Neural cell (in vitro differentiated cells): ENCODE results near the gene CCS. TPM values are rescaled to one million over a fixed set of nuclear protein-coding genes. Genes with fewer than 3 reads are reported as not detected.

Experiments used
- H2AFZ ChIP-seq: fragments of 200-600, 300-800 bp; sonication (generic), shearing (Covaris generic); 2 replicates; pipeline ENCODE4 v1.6.0; 2014; ENCODE audit warnings: low read depth, mild to moderate bottlenecking, antibody characterized with exemption, low read length, moderate library complexity
- H3F3A ChIP-seq: fragments of 200-600 bp; shearing (Covaris generic); 2 replicates; pipeline ENCODE4 v1.6.1; 2016; ENCODE audit warnings: mild to moderate bottlenecking, moderate library complexity, mixed read lengths, antibody characterized with exemption, low read length; ENCODE audit not compliant: insufficient read depth, poor library complexity, severe bottlenecking
- H3K27ac ChIP-seq: fragments of 200-600, 300-800 bp; sonication (generic), shearing (Covaris generic); 2 replicates; pipeline ENCODE4 v1.5.1; 2014; ENCODE audit warnings: mild to moderate bottlenecking, low read length, moderate library complexity
- H3K27me3 ChIP-seq: fragments of 300-800, 200-600 bp; sonication (generic), shearing (Covaris generic); 2 replicates; pipeline ENCODE4 v1.6.0; 2014; ENCODE audit warnings: mild to moderate bottlenecking, low read depth, low read length, moderate library complexity; ENCODE audit not compliant: insufficient read depth
- H3K36me3 ChIP-seq: fragments of 300-800, 200-600 bp; sonication (generic), shearing (Covaris generic); 2 replicates; pipeline ENCODE4 v1.5.1; 2014; ENCODE audit warnings: mild to moderate bottlenecking, antibody characterized with exemption, low read length, moderate library complexity; ENCODE audit not compliant: insufficient read depth
- H3K4me2 ChIP-seq: fragments of 300-800, 200-600 bp; sonication (generic), shearing (Covaris generic); 2 replicates; pipeline ENCODE4 v1.6.0; 2014; ENCODE audit warnings: mild to moderate bottlenecking, low read length
- H3K4me3 ChIP-seq: fragments of 300-800, 200-600 bp; sonication (generic), shearing (Covaris generic); 2 replicates; pipeline ENCODE4 v1.5.1; 2014; ENCODE audit warnings: mild to moderate bottlenecking, low read length, moderate library complexity
- H3K79me2 ChIP-seq: fragments of 200-600 bp; shearing (Covaris generic); replicated peaks from 2 replicates; pipeline ENCODE4 v1.6.0; 2014; ENCODE audit warnings: mild to moderate bottlenecking, low read length, moderate library complexity; ENCODE audit not compliant: insufficient read depth
- H3K9ac ChIP-seq: fragments of 300-800, 200-600 bp; sonication (generic), shearing (Covaris generic); 2 replicates; pipeline ENCODE4 v1.6.1; 2016; ENCODE audit warnings: mild to moderate bottlenecking, low read length, mixed read lengths
- H3K9me2 ChIP-seq: fragments of 200-600 bp; shearing (Covaris generic); 2 replicates; pipeline ENCODE4 v1.6.1; 2016; ENCODE audit warnings: mild to moderate bottlenecking, low read length, mixed read lengths; ENCODE audit not compliant: insufficient read depth
- H3K9me3 ChIP-seq: fragments of 200-600, 300-800 bp; sonication (generic), shearing (Covaris generic); 2 replicates; pipeline ENCODE4 v1.6.1; 2016; ENCODE audit warnings: mild to moderate bottlenecking, mixed run types, low read length, moderate library complexity, mixed read lengths
- H4K20me1 ChIP-seq: fragments of 200-600 bp; shearing (Covaris generic); 2 replicates; pipeline ENCODE4 v1.6.1; 2016; ENCODE audit warnings: mild to moderate bottlenecking, mixed run types; ENCODE audit not compliant: insufficient read depth
- CTCF ChIP-seq: fragments of 450-650 bp; IDR thresholded peaks from 2 replicates; pipeline ENCODE4 v1.5.1; 2014; ENCODE audit warnings: antibody characterized with exemption, mild to moderate bottlenecking, moderate library complexity; ENCODE audit not compliant: poor library complexity, severe bottlenecking
- EP300 ChIP-seq: fragments of 450-650 bp; conservative IDR thresholded peaks from 2 replicates; pipeline ENCODE4 v1.6.1; 2014; ENCODE audit warnings: antibody characterized with exemption, mild to moderate bottlenecking, moderate library complexity; ENCODE audit not compliant: poor library complexity, severe bottlenecking
- EZH2 ChIP-seq: fragments of 200-600, 300-800 bp; shearing (Covaris generic), sonication (generic); IDR thresholded peaks from 2 replicates; pipeline ENCODE4 v1.6.1; 2014; ENCODE audit warnings: antibody characterized with exemption, low read length, borderline replicate concordance, mild to moderate bottlenecking; ENCODE audit not compliant: insufficient read depth, poor library complexity, severe bottlenecking
- MXI1 ChIP-seq: fragments of 450-650 bp; conservative IDR thresholded peaks from 2 replicates; pipeline ENCODE4 v1.6.1; 2014; ENCODE audit warnings: antibody characterized with exemption, mild to moderate bottlenecking; ENCODE audit not compliant: poor library complexity, severe bottlenecking
- POLR2AphosphoS5 ChIP-seq: IDR thresholded peaks from 2 replicates; pipeline ENCODE4 v1.6.1; 2012
- RAD21 ChIP-seq: fragments of 450-650 bp; conservative IDR thresholded peaks from 2 replicates; pipeline ENCODE4 v1.6.1; 2014; ENCODE audit warnings: antibody characterized with exemption, mild to moderate bottlenecking, moderate library complexity
- REST ChIP-seq: IDR thresholded peaks from 2 replicates; pipeline ENCODE4 v1.6.1; 2012; ENCODE audit warnings: borderline replicate concordance
- SMC3 ChIP-seq: fragments of 450-650 bp; conservative IDR thresholded peaks from 2 replicates; pipeline ENCODE4 v1.6.1; 2014; ENCODE audit warnings: antibody characterized with exemption, mild to moderate bottlenecking, moderate library complexity; ENCODE audit not compliant: poor library complexity
- TAF1 ChIP-seq: IDR thresholded peaks from 2 replicates; pipeline ENCODE4 v1.6.1; 2012; ENCODE audit warnings: low read depth
- polyA plus RNA-seq: library from polyadenylated mRNA; depleted of rRNA; stranded (reverse); fragments of >200 nt; gene quantifications from 2 replicates; pipeline ENCODE4 v1.2.3, GENCODE V29; 2014

The CCS gene
- polyA plus RNA-seq, 1 donor from 2014 or later, result 40.8 TPM

- no peaks in the 10 kb centered on the region for H3K79me2 ChIP-seq
- peak overlapping the region; percentile 39 for H3K4me2 ChIP-seq
- no peaks in the 10 kb centered on the region for H3K36me3 ChIP-seq
- TF ChIP-seq MXI1, result no peak
- TF ChIP-seq TAF1, result no peak
- TF ChIP-seq REST, result no peak
- no peak for TF ChIP-seq RAD21
- no peak for TF ChIP-seq POLR2AphosphoS5
- H3K9me3 ChIP-seq, result peaks cover 18% of the 10 kb centered on the region
- peak overlapping the region; percentile 70 for H3K4me3 ChIP-seq
- H3K9me2 ChIP-seq, result no peaks in the 10 kb centered on the region
- H3K27ac ChIP-seq, result no peak overlapping the region
- H3K9ac ChIP-seq, result no peak overlapping the region
- H3F3A ChIP-seq, result no peaks in the 10 kb centered on the region
- H2AFZ ChIP-seq, result no peak overlapping the region
- H4K20me1 ChIP-seq, result no peaks in the 10 kb centered on the region
- no peaks in the 10 kb centered on the region for H3K27me3 ChIP-seq
These were observed 665 bp downstream of the CCS start for GRCh38 chr11:66593650-66594049.

GRCh38 chr11:66595245-66595904, 2.4 kb downstream of the CCS start:
- H3K27ac ChIP-seq, result no peak overlapping the region
- no peaks in the 10 kb centered on the region for H3K36me3 ChIP-seq
- no peaks in the 10 kb centered on the region for H4K20me1 ChIP-seq
- no peaks in the 10 kb centered on the region for H3K27me3 ChIP-seq
- peaks cover 14% of the 10 kb centered on the region for H3K9me3 ChIP-seq
- H2AFZ ChIP-seq, result no peak overlapping the region
- H3K9me2 ChIP-seq, result no peaks in the 10 kb centered on the region
- H3K9ac ChIP-seq, result no peak overlapping the region
- no peaks in the 10 kb centered on the region for H3K79me2 ChIP-seq
- TF ChIP-seq EP300 (no peak), POLR2AphosphoS5 (no peak), RAD21 (no peak)
- H3K4me3 ChIP-seq, result no peak overlapping the region
- H3K4me2 ChIP-seq, result no peak overlapping the region
- no peaks in the 10 kb centered on the region for H3F3A ChIP-seq

- H3F3A ChIP-seq, result no peaks in the 10 kb centered on the region
- TF ChIP-seq TAF1 (no peak), POLR2AphosphoS5 (no peak), SMC3 (no peak), CTCF (no peak), RAD21 (no peak), MXI1 (no peak), EZH2 (no peak), REST (no peak), EP300 (no peak)
- H3K9me3 ChIP-seq, result no peaks in the 10 kb centered on the region
- H3K27me3 ChIP-seq, result no peaks in the 10 kb centered on the region
- H2AFZ ChIP-seq, result no peak overlapping the region
- no peak overlapping the region for H3K4me3 ChIP-seq
- H3K36me3 ChIP-seq, result no peaks in the 10 kb centered on the region
- H3K27ac ChIP-seq, result no peak overlapping the region
- no peak overlapping the region for H3K4me2 ChIP-seq
- H3K9me2 ChIP-seq, result no peaks in the 10 kb centered on the region
- no peaks in the 10 kb centered on the region for H3K79me2 ChIP-seq
- H4K20me1 ChIP-seq, result no peaks in the 10 kb centered on the region
- no peak overlapping the region for H3K9ac ChIP-seq
These were observed 6.0 kb downstream of the CCS start for GRCh38 chr11:66598993-66599392.
